Measurements from ENCODE around the gene ARHGEF33. TPM values are rescaled to one million over a fixed set of nuclear protein-coding genes. Genes with fewer than 3 reads are reported as not detected.

Gene ARHGEF33
- total and polyA plus RNA-seq, 2 experiments from 2014 or later, result 0.27 to 0.31 TPM

GRCh38 chr2:38975042-38975441 lies 85.4 kb downstream of the ARHGEF33 start:
- no peak for DNase-seq (ENCODE audit: low spot score)
- Histone ChIP-seq H3K9me3 (ENCODE audit: low read depth) (no peaks in the 10 kb centered on the region), H3K27me3 (no peaks in the 10 kb centered on the region), H3K79me2 (no peaks in the 10 kb centered on the region), H3K4me3 (no peak overlapping the region), H3K9me2 (replicated peaks; ENCODE audit: insufficient read depth) (no peaks in the 10 kb centered on the region), H2AFZ (no peak overlapping the region), H3K36me3 (replicated peaks; ENCODE audit: insufficient read depth, low read depth) (no peaks in the 10 kb centered on the region), H3K4me1 (ENCODE audit: insufficient read depth) (peaks cover 3% of the 10 kb centered on the region), H4K20me1 (ENCODE audit: insufficient read depth, poor library complexity, severe bottlenecking) (no peaks in the 10 kb centered on the region), H3K27ac (no peak overlapping the region), H3K4me2 (no peak overlapping the region)
- TF ChIP-seq CTCF (IDR thresholded peaks at IDR 0.05; ENCODE audit: poor library complexity) (no peak), EZH2phosphoT487 (IDR thresholded peaks at IDR 0.05; ENCODE audit: low read depth, severe bottlenecking, unreplicated experiment) (no peak), EZH2 (IDR thresholded peaks at IDR 0.05; ENCODE audit: borderline replicate concordance) (no peak)
- 80% methylated on average over 6 of the region's 6 CpGs for WGBS (ENCODE audit: low lambda C conversion rate, missing lambda C conversion rate)

GRCh38 chr2:38977047-38977446 lies 87.4 kb downstream of the ARHGEF33 start:
- Histone ChIP-seq H3K27me3 (no peaks in the 10 kb centered on the region), H3K4me2 (no peak overlapping the region), H2AFZ (no peak overlapping the region), H3K9me3 (ENCODE audit: low read depth) (no peaks in the 10 kb centered on the region), H3K36me3 (replicated peaks; ENCODE audit: insufficient read depth, low read depth) (no peaks in the 10 kb centered on the region), H3K79me2 (no peaks in the 10 kb centered on the region), H3K27ac (no peak overlapping the region), H3K9me2 (replicated peaks; ENCODE audit: insufficient read depth) (no peaks in the 10 kb centered on the region), H4K20me1 (ENCODE audit: insufficient read depth, poor library complexity, severe bottlenecking) (no peaks in the 10 kb centered on the region), H3K4me1 (ENCODE audit: insufficient read depth) (peaks cover 3% of the 10 kb centered on the region), H3K4me3 (no peak overlapping the region)
- WGBS (ENCODE audit: low lambda C conversion rate, missing lambda C conversion rate), result 98% methylated on average over 3 of the region's 3 CpGs
- no peak for DNase-seq (ENCODE audit: low spot score)
- TF ChIP-seq CTCF (IDR thresholded peaks at IDR 0.05; ENCODE audit: poor library complexity) (no peak), EZH2 (IDR thresholded peaks at IDR 0.05; ENCODE audit: borderline replicate concordance) (no peak), EZH2phosphoT487 (IDR thresholded peaks at IDR 0.05; ENCODE audit: low read depth, severe bottlenecking, unreplicated experiment) (no peak)

GRCh38 chr2:38978296-38978903 lies 88.7 kb downstream of the ARHGEF33 start:
- Histone ChIP-seq H3K9me3 (ENCODE audit: low read depth) (no peaks in the 10 kb centered on the region), H3K27ac (no peak overlapping the region), H3K4me3 (no peak overlapping the region), H2AFZ (no peak overlapping the region), H3K36me3 (replicated peaks; ENCODE audit: insufficient read depth, low read depth) (no peaks in the 10 kb centered on the region), H3K4me1 (ENCODE audit: insufficient read depth) (no peaks in the 10 kb centered on the region), H3K79me2 (no peaks in the 10 kb centered on the region), H3K27me3 (no peaks in the 10 kb centered on the region), H3K9me2 (replicated peaks; ENCODE audit: insufficient read depth) (no peaks in the 10 kb centered on the region), H3K4me2 (no peak overlapping the region), H4K20me1 (ENCODE audit: insufficient read depth, poor library complexity, severe bottlenecking) (no peaks in the 10 kb centered on the region)
- no peak for TF ChIP-seq EZH2 (IDR thresholded peaks at IDR 0.05; ENCODE audit: borderline replicate concordance)
- no peak for TF ChIP-seq EZH2phosphoT487 (IDR thresholded peaks at IDR 0.05; ENCODE audit: low read depth, severe bottlenecking, unreplicated experiment)
- no peak for DNase-seq (ENCODE audit: low spot score)
- WGBS (ENCODE audit: low lambda C conversion rate, missing lambda C conversion rate), result 64% methylated on average over 5 of the region's 5 CpGs

- no peaks in the 10 kb centered on the region for H3K9me2 ChIP-seq (replicated peaks; ENCODE audit: insufficient read depth)
- no peak overlapping the region for H3K4me2 ChIP-seq
- H2AFZ ChIP-seq, result no peak overlapping the region
- no peak for DNase-seq (ENCODE audit: low spot score)
- 83% methylated on average over 3 of the region's 3 CpGs for WGBS (ENCODE audit: low lambda C conversion rate, missing lambda C conversion rate)
- no peaks in the 10 kb centered on the region for H4K20me1 ChIP-seq (ENCODE audit: insufficient read depth, poor library complexity, severe bottlenecking)
- no peaks in the 10 kb centered on the region for H3K4me1 ChIP-seq (ENCODE audit: insufficient read depth)
- no peaks in the 10 kb centered on the region for H3K27me3 ChIP-seq
- H3K9me3 ChIP-seq (ENCODE audit: low read depth), result no peaks in the 10 kb centered on the region
- H3K27ac ChIP-seq, result no peak overlapping the region
- no peaks in the 10 kb centered on the region for H3K36me3 ChIP-seq (replicated peaks; ENCODE audit: insufficient read depth, low read depth)
- H3K4me3 ChIP-seq, result no peak overlapping the region
- TF ChIP-seq CTCF (IDR thresholded peaks at IDR 0.05; ENCODE audit: poor library complexity), result no peak
- no peak for TF ChIP-seq EZH2 (IDR thresholded peaks at IDR 0.05; ENCODE audit: borderline replicate concordance)
- H3K79me2 ChIP-seq, result no peaks in the 10 kb centered on the region
Measured at GRCh38 chr2:38978908-38979307, 89.2 kb downstream of the ARHGEF33 start.

All from hepatocyte (in vitro differentiated cells).